Ramos (cell line): Measurements from ENCODE around the gene WNK2.

Experiments
- in situ Hi-C: fragments of 300-500 bp; cut with MboI; formaldehyde crosslinking; loops from one replicate; pipeline ENCODE4 v1.14.3; 2022; ENCODE audit warnings: low sequenced_read_pairs; ENCODE audit not compliant: unreplicated experiment

The WNK2 gene

GRCh38 chr9:93182572-93182971 lies 1.4 kb upstream of the WNK2 start:
- in situ Hi-C loops = no loop called here

- in situ Hi-C loops = no loop called here
Observed at GRCh38 chr9:93183131-93183662, 742 bp upstream of the WNK2 start.

GRCh38 chr9:93184432-93185265 lies 710 bp downstream of the WNK2 start:
- in situ Hi-C loops = no loop called here

- in situ Hi-C loops = no loop called here
Observed at GRCh38 chr9:93185266-93186214, 1.6 kb downstream of the WNK2 start.

GRCh38 chr9:93186215-93186945 lies 2.4 kb downstream of the WNK2 start:
- in situ Hi-C loops = no loop called here

- in situ Hi-C loops = no loop called here
Observed at GRCh38 chr9:93187047-93187446, 3.1 kb downstream of the WNK2 start.

GRCh38 chr9:93187574-93187973 lies 3.6 kb downstream of the WNK2 start:
- in situ Hi-C loops = no loop called here

GRCh38 chr9:93188426-93189368 lies 4.8 kb downstream of the WNK2 start:
- in situ Hi-C loops = no loop called here

- in situ Hi-C loops = no loop called here
Observed at GRCh38 chr9:93189369-93190132, 5.6 kb downstream of the WNK2 start.

- in situ Hi-C loops = no loop called here
Observed at GRCh38 chr9:93190133-93190525, 6.2 kb downstream of the WNK2 start.

- in situ Hi-C loops = no loop called here
Observed at GRCh38 chr9:93190656-93191353, 6.9 kb downstream of the WNK2 start.

- in situ Hi-C loops = no loop called here
Observed at GRCh38 chr9:93191354-93191660, 7.4 kb downstream of the WNK2 start.

- in situ Hi-C loops = no loop called here
Observed at GRCh38 chr9:93192721-93193387, 8.9 kb downstream of the WNK2 start.

GRCh38 chr9:93193388-93194220 lies 9.7 kb downstream of the WNK2 start:
- in situ Hi-C loops = no loop called here

- in situ Hi-C loops = no loop called here
Observed at GRCh38 chr9:93194221-93194625, 10.3 kb downstream of the WNK2 start.

- in situ Hi-C loops = no loop called here
Observed at GRCh38 chr9:93194641-93195040, 10.7 kb downstream of the WNK2 start.
